Kasumi-1 (cell line): Measurements from ENCODE around the gene ZNF48.

Experiments
- DNase-seq, 2 experiments: peaks; one replicate each; lab custom pipeline; 2025; lab: John Stamatoyannopoulos, UW

The ZNF48 gene

DNA sequence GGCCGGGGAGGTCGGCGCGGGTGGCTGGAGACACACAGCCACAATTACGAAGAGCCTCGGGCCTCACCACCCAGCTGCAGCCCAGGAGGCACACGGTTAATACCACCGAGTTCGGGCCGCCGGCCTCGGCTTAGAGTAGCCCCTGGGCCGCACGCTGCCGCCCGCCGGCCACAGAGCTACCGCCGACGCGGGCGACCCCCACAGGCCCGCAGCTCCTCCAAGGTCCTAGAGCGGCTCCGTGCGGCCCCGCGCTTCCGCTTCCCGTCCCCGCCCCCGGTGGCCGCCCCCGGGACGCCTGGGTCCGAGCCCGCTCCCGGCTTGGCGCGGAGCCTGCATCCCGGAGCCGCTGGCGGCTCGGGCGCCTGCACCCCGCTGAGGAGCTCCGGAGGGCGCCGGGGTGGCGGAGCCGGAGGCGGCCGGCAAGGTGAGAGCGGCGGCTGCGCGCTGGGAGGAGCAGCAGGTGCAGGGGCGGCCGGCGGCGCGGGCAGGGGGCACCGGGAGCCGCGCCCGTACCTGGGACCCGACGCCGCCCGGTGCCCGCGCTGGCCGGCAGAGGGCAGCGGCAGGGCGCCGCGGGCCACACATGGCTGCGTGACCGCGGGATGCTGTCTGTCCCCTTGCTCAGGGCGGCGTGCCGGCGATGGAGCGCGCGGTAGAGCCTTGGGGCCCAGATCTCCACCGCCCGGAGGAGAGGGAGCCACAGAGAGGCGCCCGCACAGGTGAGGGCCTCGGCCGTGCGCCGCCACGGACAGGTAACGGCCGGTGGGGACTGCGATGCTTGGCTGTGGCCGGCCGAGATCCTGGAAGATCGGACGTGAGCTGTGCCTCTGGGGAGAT lies at the start of gene ZNF48:
ZNF48 (plus strand) TSS at position 266 of the 837 bp plus-strand sequence; CDS start at position 641, 375 bp downstream.
- peak; percentile 24 to 36 for DNase-seq

DNA sequence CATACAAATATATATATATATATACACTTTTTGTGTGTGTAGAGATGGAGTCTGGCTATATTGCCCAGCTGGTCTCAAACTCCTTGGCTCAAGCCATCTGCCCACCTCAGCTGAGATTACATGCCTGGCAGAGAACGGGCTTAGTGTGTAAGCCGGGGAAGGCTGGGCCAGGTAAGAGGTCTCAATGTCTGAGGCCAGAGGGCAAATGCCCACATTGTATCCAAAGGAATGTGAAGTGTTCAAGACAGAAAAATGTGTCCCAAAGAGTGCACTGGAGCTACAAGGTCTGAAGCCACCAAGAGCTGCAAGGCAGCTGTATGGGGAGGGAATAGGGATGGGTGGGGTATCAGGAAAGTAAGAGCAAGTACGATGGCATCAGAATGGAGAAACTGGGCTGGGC lies 48.9 kb upstream of the ZNF48 start:
- DNase-seq = no peak

DNA sequence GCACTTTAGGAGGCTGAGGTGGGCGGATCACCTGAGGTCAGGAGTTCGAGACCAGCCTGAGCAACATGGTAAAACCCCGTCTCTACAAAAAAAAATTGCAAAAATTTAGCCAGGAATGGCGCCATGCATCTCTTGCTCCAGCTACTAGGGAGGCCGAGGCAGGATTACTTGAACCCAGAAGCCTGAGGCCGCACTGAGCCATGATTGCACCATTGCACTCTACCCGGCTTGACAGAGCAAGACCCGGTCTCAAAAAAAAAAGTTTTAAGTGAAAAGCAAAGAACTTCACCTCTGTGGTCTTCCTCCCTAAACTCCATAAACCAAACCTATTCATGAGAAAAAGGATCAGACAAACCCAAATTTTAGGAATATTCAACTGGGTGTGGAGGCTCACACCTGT lies 47.1 kb upstream of the ZNF48 start:
- DNase-seq = no peak

DNA sequence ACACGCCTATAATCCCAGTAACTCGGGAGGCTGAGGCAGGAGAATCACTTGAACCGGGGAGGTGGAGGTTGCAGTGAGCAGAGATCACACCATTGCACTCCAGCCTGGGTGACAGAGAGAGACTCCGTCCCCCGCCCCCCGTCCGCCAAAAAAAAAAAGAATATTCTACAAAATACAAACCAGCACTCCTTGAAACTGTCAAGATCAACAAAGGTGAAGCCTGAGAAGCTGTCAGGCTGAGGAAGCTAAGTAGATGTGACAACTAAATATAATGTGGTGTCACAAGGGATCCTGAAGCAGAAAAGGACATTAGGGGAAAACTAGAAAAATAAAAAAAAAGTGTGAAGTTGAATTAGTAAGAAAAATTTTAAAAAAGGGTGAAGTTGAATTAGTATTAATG lies 46.3 kb upstream of the ZNF48 start:
- DNase-seq = no peak

DNA sequence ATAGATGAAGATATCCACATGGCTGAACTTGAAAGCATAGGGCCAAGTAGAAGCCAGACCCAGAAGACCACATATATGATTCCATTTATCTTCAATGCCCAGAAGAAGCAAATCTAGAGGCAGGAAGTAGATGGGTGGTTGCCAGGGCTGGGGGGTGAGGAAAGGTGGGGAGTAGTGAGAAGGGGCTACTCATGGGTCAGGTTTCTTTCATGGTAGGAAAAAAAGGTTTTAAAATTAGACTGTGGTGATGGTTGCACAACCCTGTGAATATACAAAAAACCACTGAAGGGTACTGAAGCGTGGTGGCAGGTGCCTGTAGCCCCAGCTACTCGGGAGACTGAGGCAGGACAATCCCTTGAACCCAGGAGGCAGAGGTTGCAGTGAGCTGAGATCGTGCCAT lies 45.5 kb upstream of the ZNF48 start:
- DNase-seq = no peak

DNA sequence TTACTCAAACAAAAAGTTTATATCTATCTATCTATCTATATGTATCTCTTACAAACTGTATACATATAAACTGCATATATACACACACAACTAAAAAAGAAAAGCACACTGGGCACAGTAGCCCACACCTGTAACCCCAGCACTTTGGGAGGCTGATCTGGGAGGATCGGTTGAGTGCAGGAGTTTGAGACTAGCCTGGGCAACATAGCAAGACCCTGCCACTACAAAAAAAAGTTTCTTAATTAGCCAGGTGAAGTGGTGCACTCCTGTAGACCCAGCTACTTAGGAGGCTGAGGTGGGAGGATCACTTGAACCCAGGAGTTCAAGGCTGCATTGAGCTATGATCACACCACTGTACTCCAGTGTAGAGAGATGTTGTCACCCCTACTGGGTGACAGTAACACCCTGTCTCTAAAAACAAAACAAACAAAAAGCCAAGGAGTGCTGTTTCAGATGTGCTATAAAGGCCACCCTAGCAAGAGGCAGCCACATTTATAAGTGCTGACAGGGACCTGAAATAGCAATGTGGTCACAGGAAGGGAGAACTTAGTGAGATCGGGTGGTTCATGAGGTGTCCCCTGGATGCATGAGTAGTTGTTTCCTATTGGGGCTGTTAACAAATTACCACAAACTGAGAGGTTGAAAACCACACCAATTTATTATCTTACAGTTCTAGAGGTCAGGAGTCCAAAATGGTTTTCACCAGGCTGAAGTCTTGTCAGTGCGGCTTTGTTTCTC lies 44.9 kb upstream of the ZNF48 start:
- DNase-seq = no peak

DNA sequence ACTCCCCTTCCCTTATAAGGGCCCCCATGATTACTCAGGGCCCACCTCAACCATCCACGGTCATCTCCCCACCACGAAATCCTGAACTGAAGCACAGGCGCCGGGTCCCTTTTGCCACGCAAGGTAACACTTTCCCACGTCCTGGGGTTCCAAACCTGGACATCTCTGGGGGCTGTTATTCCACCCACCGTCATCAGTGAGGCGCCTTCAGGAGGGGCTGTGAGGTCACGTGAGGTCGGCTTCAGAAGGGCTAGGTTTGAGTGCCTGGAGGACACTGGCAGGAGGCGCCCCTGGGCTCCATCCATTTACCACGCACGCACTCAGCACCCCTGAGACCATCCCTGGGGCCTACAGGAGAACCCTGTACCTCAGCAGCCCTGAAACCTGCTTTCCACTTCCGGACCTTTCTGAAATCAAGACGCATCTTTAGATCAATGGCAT lies 44.2 kb upstream of the ZNF48 start:
- DNase-seq = no peak

DNA sequence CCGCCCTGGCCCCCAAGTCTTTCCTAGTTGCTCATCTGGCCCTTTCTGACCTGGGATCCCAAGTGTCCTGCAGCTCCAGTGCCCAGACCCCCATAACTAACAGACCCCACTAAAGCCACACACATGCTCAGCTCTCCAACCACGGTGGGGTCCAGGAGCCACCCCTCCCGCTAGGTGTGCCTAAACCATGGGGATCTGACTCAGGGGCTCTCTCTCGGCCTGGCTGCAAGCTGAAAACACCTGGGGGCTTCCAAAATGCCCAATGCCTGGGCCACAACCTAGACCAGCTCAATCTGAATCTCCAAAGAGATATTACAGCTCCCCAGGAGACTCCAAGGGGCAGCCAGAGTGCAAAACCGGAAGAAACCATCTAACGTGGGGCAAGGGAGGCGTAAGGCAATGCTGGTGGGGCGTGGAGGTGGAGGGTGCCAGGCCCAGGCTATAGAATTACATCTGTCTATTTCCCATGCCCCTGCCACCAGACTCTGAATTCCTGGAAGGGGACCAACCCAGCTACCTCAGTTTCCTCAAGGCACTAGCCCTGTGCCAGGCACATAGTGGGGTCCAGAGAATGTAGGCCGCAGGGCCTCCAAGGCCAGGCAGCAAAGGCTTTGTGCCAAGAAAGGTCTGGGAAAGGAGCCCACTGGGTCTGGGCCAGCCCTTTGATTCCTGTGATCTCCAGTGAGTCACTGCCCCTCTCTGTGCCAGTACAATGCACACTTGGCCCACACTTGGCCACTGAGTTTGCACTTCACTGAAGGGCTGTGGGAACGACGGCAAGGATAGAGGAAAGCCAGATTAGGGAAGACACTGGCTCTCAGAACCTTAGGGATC lies 43.4 kb upstream of the ZNF48 start:
- no peak for DNase-seq

DNA sequence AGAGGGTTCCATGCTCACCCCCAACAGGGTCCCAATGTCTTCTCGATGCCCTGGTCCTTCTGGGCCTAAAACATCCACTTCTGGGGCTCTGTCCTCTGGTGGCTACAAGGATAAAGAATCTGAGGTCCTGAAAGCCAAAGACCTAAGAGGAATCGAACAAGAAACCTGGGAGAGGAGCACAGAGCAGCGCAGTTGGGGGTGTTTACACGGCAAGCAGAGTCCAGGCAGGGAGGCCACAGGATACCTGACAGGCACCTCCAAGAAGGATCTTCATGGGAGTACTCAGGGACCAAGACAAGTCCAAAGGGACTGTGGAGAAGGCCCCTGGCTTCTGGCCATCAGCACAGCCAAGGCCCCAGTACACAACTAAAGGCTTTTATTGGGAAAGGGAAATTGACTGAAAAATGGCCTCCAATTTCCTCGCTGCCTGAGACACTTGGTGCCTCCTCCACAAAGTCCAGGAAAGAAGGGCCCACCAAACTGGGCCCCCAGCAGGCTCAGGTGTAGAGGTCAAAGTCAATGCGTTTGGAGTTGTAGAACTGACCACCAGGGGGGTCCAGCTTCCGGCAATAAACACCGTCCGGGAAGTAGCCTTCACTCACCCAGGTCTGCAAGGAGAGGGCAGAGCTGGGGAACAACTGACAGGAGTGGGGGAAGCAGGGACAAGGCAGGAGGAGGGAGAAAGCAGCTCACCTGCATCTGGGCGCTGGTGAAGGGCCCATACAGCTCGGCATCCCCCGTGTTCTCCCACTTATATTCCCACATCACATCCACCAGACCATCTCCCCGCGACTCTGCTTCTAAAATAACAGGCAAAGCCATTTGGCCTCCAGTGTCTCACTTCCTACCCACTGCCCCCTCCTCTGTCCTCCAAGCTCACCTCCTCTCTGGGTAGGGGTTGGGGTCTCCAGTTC lies 42.5 kb upstream of the ZNF48 start:
- DNase-seq = no peak

DNA sequence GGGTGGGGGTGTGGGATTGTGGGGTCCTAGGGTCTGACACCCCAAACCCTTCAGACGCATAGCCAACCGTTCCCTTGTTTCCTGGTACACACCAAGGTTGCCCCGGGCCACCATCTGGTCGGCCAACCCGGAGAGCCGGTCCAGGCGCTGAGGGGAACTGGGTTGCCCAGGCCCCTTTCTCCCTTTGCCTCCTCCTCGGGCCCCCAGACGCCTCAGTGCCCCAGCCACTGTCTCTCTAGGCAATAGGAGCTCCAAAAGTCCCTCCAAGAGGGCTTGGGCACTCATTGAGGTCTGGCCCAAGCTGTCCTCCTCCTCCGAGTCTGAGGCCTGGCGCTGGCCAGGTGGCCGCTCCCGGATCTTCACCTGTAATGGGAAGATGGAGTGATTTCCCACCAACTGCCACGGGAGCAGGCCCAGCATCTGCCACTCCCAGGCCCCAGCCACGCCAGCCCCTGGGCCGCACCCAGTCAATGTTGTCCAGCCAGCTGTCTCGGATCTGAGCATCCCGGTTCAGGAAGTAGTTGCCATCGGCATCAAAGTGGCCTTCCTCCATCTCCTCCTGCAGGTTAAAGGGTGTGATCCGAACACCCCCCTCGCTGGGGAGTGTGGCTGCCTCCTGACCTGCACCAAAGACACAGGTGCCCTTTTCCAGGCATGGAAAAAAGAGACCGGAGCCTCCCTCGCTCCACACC lies 41.6 kb upstream of the ZNF48 start:
- no peak for DNase-seq

DNA sequence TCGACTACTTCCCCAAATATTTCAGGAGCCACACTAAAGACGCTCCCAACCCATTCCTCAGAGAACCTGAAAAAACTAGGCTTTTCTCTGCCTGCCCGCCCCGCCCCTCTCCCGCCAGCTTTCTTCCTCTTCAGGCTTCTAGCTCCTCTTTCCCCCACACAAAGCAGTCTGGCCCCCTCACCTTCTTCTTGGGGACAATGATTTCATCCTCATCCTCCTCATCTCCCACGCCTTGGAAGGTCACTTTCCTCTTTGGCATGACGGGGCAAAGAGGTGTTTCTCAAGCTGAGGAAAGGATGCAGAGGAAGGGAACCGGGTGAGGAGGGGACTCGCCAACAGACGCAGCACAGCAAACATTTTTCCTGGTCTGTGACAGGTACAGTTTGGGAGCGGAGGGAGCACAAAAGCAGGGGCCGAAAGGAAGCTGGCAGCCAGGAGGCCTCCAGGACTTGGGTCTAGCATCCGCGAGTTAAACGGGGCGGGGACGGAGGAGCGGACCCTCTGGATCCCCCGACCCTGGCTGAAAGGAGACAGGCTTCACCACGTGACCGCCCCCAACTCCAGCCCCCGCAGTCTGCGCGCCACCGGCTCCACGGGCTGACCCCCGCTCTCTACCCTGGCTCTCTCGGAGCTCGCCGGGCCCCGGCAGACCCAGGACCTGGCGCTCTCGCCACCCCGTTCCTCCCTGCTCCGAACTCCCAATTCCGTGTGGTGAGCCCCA lies 40.6 kb upstream of the ZNF48 start:
- DNase-seq = peak in 1 of 2 experiments; percentile 6

DNA sequence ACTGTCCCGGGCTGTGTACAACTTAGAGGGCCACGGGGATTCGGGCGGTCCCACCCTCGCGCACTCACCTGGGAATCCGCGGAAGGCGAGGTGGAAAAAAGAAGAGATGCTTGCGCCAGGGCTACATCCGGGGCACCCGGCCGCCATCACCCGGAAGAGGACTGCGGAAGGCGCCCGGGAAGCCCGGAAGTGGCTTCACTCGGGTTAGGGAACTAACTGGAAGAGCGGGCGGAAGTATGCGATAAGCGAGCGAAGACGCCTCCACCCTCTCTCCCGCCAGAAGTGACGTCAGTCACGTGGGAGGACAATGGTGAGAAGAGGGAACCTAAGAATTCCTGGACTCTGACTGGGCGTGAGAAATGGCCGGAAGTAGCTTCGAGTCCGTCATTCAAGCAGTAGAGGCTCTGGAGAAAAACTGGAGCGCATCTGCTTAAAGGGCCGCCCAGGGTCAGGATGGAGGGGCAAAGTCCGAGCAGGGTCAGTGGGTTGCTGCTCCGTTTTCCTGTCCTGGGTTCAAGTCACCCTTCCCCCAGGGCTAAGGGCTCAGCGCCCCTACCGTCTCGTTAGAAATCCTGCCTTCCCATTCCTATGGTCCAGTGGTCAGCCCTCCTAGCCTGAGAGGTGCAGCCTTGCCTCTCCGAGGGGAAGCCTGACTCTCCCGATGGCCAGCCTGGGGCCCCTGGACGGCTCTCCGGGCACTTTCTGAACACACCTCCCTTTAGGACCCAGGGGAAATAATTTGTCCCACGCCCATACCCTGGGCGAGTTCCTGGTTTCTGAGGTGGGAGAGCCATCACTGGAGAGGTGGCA lies 39.9 kb upstream of the ZNF48 start, which contains the start of gene CD2BP2:
CD2BP2 (minus strand) TSS at position 165 of the 810 bp plus-strand sequence. CDS start 627 bp downstream, outside the sequence.
- peak; percentile 84 to 86 for DNase-seq

DNA sequence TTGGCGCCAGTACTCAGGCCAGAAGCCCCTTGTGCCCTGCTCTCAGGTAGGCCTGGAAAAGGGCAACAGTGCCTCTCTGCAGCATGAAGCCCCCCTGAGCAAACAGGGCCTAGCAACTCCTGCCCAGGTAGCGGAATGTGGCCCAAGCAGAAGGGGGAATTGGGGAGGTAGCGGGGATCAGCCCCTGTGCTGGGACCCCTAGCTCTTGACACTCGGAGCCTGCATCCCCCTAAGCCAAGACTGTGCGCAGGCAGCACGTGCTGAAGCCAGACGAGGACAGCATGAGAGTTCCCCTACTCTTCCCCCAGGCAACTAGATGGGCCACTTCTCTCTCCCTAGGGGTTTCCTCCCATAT lies 39.3 kb upstream of the ZNF48 start:
- no peak for DNase-seq

DNA sequence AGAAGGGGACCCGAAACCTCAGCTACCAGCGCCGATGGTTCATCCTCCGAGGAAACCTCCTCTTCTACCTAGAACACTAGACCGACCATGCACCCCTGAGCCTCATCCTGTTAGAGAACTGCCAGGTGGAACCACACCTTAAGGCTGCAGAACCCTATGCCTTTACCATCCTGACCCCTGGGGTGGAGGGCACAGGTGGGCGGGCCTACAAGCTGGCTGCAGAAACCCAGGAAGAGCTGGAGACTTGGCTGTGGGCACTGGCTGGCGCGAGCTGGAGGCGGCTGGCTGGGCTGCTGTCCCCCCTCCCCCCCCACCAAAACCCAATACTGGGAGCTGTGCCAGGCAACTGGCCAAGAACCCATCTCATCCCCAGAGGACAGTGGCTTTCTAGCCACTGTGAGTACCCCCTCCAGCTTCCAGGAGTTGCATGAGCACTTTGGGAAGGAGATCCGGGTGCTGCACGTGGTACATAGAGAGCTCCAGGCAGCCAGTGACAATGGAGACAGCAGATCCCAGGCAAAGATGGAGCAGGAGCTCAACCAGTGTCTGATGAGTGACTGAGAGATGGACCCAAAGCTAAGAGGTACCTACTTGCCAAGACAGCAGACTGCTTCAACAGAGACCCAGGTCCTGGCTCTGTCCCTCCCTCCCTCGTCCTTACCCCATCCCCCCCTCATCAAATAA lies 38.7 kb upstream of the ZNF48 start:
- DNase-seq = no peak

DNA sequence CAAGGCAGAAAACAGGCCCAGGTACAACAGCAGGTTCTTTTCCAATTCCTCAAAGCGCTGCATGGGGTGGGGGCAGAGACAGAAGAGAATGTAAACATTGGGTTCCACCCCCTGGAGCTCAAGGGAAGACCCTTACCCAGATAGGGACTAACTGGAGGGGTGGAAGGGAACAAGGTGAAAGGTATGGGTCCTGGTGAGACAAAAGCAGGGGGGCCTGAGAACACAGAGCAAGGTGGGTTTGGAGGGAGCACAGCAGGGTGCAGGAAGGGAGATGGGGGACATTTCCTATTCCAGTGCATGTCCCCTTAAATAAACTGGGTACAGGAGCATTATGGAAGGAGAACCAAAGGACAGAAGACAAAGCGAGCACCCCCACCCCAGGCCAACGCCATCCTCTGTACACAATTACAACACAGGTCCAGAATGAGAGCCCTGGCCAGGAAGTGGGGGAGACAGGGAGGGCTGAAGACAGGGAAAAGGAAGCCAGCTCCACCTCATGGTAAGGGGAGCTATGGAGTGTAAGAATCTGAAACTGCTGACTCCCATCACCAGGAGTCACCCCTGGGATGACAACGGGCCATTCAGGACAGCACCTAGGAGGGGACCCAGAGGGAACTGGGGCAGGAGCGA lies 38.0 kb upstream of the ZNF48 start:
- DNase-seq = no peak

DNA sequence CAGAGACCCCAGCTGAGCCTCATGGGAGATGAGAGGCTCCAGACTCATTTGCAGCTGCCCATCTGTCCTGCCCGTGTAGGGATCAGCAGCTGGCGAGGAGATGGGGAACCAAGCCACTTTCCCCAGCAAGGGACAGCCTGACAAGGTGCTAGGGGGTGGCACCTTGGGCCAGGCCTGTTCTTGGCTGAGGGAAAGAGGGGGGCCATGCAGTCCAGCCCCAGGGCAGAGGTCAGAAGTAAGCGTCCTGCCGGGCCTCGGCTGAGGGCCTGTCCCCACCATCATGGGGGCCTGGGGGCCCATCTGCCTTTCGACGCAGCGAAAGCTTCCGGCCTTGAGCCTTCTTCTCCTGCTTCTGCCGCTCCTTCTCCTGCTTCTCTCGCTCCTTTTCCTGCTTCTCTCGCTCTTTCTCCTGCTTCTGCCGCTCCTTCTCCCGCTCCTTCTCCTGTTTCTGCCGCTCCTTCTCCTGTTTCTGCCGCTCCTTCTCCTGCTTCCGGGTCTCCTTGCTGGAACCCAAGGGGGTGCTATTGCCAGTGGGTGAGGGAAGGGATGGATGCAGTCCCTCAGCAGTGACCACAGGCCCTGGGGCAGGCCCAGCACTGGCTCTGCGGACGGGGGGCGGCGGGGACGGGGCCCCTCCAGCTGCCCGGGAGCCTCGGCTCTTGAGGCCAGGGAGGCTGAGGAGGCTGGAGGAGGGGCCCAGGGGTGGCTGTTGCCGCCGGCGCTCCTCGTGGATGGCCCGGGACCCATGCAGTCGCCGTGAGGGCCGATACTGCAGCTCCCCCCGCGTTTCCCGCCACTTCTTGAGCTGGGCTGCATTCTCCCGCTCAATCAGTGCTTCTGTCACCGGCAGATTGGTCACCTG lies 37.3 kb upstream of the ZNF48 start:
- no peak for DNase-seq

DNA sequence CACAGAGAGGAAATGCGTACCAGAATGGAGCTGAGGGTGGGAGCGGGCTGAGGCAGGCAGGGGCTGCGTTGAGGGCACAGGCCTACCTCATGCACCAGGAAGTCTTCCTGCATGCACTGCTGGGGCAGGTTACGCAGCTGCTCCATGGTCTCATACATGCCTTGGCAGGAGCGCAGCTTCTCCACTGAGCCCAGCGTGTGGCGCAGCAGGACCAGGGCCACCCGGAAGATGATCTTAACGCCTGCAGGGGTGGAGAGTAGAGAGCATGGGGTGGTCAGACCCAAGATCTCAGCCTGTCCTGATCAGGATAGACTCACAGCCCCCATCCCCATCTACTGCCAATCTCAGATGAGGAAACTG lies 36.7 kb upstream of the ZNF48 start:
- no peak for DNase-seq
